GM13976 (cell line): Measurements from ENCODE around the gene ZCCHC24.
"Not testable (repeated sequence)": the region's sequence is repeated elsewhere in the genome, so short reads cannot be mapped to it uniquely, and the experiment has no call there.

Experiments used
- DNase-seq: peaks from one replicate; pipeline ENCODE4 v3.0.0; 2012; ENCODE audit warnings: low spot score
- CTCF ChIP-seq: IDR thresholded peaks from 2 replicates; pipeline ENCODE4 v1.5.1; 2012; ENCODE audit warnings: borderline replicate concordance, mild to moderate bottlenecking; ENCODE audit not compliant: insufficient read depth; ENCODE audit errors: extremely low read depth, missing control alignments, control extremely low read depth
- in situ Hi-C: fragments of 300-500 bp; cut with MboI; formaldehyde crosslinking; loops from one replicate; pipeline ENCODE4 v1.12.0; 2022; ENCODE audit warnings: low sequenced_read_pairs, mixed read lengths, inconsistent platforms; ENCODE audit not compliant: unreplicated experiment

The ZCCHC24 gene

GRCh38 chr10:79447911-79448731 lies 2.7 kb upstream of the ZCCHC24 start:
- in situ Hi-C loops, result no loop called here
- no peak for TF ChIP-seq CTCF
- no peak for DNase-seq

GRCh38 chr10:79447249-79447648 lies 1.8 kb upstream of the ZCCHC24 start:
- DNase-seq, in situ Hi-C loops: not testable (repeated sequence)

GRCh38 chr10:79446758-79447084 lies 1.3 kb upstream of the ZCCHC24 start:
- in situ Hi-C loops, result no loop called here
- DNase-seq, result no peak
- TF ChIP-seq CTCF, result no peak

GRCh38 chr10:79445977-79446757 lies 743 bp upstream of the ZCCHC24 start:
- no peak for DNase-seq
- no peak for TF ChIP-seq CTCF
- in situ Hi-C loops, result no loop called here

GRCh38 chr10:79444199-79445119 lies 965 bp downstream of the ZCCHC24 start:
- DNase-seq, result peak; percentile 72

More at GRCh38 chr10:79444199-79445119, 965 bp downstream of the ZCCHC24 start:
- in situ Hi-C loops, result no loop called here
- TF ChIP-seq CTCF, result no peak
